ENCODE data around the gene ZNF710. TPM values are rescaled to one million over a fixed set of nuclear protein-coding genes. Genes with fewer than 3 reads are reported as not detected.

ZNF710 gene
- total RNA-seq, 3 donors from 2014 or later: 30.9 to 42.7 (median 40.2) TPM

DNA sequence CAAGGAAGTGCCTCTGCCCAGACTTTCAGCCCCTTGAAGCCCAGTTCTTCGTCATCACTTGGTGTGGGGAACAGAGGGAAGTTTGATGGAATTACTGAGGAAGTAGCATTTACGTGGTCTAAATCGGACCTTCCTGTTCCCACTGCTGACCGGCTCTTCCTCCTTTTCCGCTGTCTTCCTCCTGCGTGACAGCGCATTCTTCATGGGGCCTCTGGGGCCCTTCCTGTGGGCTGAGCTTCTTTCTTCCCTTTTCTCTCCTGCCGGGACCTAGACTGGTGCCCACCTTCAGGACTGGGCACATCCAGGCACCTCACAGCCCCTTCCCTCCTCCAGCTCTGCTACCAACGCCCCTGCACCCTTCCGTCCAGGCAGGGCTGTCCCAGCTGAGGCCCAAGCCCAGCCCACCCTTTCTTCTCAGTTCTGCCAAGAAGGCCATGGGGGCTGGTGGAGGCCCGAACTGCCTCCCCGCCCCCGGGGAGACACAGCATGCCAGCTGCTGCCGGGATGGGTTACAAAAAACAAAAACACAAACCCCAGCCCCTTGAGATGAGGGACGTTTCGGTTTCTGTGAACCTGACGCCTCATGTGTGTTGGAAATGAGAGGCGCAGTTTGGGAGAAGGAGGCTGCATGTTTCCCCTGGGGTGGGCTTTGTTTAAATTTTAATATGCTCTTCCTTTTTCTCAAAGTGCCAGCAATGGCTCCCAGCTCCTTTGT lies 19.1 kb downstream of the ZNF710 start:
- Histone ChIP-seq H3K4me3 (no peak overlapping the region), H3K4me1 (ENCODE audit: low read depth) (peaks cover 28% of the 10 kb centered on the region), H3K9me3 (no peaks in the 10 kb centered on the region), H3K36me3 (ENCODE audit: low read depth) (no peaks in the 10 kb centered on the region)
- TF ChIP-seq, protein P1, sequence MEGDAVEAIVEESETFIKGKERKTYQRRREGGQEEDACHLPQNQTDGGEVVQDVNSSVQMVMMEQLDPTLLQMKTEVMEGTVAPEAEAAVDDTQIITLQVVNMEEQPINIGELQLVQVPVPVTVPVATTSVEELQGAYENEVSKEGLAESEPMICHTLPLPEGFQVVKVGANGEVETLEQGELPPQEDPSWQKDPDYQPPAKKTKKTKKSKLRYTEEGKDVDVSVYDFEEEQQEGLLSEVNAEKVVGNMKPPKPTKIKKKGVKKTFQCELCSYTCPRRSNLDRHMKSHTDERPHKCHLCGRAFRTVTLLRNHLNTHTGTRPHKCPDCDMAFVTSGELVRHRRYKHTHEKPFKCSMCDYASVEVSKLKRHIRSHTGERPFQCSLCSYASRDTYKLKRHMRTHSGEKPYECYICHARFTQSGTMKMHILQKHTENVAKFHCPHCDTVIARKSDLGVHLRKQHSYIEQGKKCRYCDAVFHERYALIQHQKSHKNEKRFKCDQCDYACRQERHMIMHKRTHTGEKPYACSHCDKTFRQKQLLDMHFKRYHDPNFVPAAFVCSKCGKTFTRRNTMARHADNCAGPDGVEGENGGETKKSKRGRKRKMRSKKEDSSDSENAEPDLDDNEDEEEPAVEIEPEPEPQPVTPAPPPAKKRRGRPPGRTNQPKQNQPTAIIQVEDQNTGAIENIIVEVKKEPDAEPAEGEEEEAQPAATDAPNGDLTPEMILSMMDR (IDR thresholded peaks at IDR 0.05): no peak
- DNase-seq (peak in 1 of 3 donors; percentile 36), ATAC-seq (no peak)
- intact Hi-C loops (cut with DNase I, micrococcal nuclease): no loop called here

- peak in 1 of 3 donors; percentile 33 for DNase-seq
- Histone ChIP-seq H3K4me3 (no peak overlapping the region), H3K4me1 (ENCODE audit: low read depth) (peaks cover 34% of the 10 kb centered on the region), H3K36me3 (ENCODE audit: low read depth) (no peaks in the 10 kb centered on the region), H3K9me3 (no peaks in the 10 kb centered on the region)
- TF ChIP-seq, protein P1 (IDR thresholded peaks at IDR 0.05): no peak
- ATAC-seq: peak; percentile 18
- intact Hi-C loops (cut with DNase I, micrococcal nuclease): no loop called here
These were observed 19.9 kb downstream of the ZNF710 start for GRCh38 chr15:90020936-90021507.

- Histone ChIP-seq H3K4me3 (no peak overlapping the region), H3K36me3 (ENCODE audit: low read depth) (no peaks in the 10 kb centered on the region), H3K4me1 (ENCODE audit: low read depth) (peaks cover 22% of the 10 kb centered on the region), H3K9me3 (no peaks in the 10 kb centered on the region)
- intact Hi-C loops (cut with DNase I, micrococcal nuclease): no loop called here
- TF ChIP-seq, protein P1 (IDR thresholded peaks at IDR 0.05): no peak
- ATAC-seq (no peak), DNase-seq (peak in 1 of 3 donors; percentile 12)
These were observed 21.2 kb downstream of the ZNF710 start for GRCh38 chr15:90022345-90022744.

- TF ChIP-seq, protein P1 (IDR thresholded peaks at IDR 0.05): no peak
- ATAC-seq: peak; percentile 50
- peaks cover 24% of the 10 kb centered on the region for H3K4me1 ChIP-seq (ENCODE audit: low read depth)
These were observed 22.0 kb downstream of the ZNF710 start for GRCh38 chr15:90022905-90023700.

GRCh38 chr15:90024406-90024805 lies 23.3 kb downstream of the ZNF710 start:
- DNase-seq (no peak), ATAC-seq (no peak)
- Histone ChIP-seq H3K9me3 (no peaks in the 10 kb centered on the region), H3K36me3 (ENCODE audit: low read depth) (no peaks in the 10 kb centered on the region), H3K4me3 (no peak overlapping the region), H3K4me1 (ENCODE audit: low read depth) (peaks cover 27% of the 10 kb centered on the region)
- intact Hi-C loops (cut with DNase I, micrococcal nuclease): no loop called here
- TF ChIP-seq, protein P1 (IDR thresholded peaks at IDR 0.05): no peak

More at GRCh38 chr15:90022905-90023700, 22.0 kb downstream of the ZNF710 start:
- intact Hi-C loops (cut with DNase I, micrococcal nuclease): no loop called here
- peak in 1 of 3 donors; percentile 17 for DNase-seq
- Histone ChIP-seq H3K4me3 (no peak overlapping the region), H3K9me3 (no peaks in the 10 kb centered on the region), H3K36me3 (ENCODE audit: low read depth) (no peaks in the 10 kb centered on the region)
